Measurements from ENCODE around the gene ERCC8. TPM values are rescaled to one million over a fixed set of nuclear protein-coding genes. Genes with fewer than 3 reads are reported as not detected.

The ERCC8 gene
- total RNA-seq, 1 donor, result 25.5 TPM

DNA sequence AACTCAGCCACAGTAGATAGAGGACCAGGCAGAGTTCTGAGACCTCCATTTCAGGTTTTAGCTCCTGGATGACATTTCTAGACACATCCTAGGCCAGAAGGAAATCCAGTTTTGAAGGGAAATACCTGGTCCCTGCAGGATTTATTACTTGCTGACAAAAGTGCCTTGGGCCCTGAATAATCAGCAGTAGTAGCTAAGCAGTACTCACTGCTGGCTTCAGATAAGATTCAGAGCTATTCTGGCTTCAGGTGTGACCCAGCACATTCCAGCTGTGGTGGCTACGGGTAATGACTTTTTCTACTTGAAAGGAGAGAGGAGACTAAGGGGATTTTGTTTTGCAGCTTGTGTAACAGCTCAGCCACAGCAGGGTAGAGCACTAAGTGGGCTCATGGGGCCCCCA lies 34.1 kb upstream of the ERCC8 start:
- no peak for DNase-seq (ENCODE audit: low read depth)
- TF ChIP-seq, protein P1, sequence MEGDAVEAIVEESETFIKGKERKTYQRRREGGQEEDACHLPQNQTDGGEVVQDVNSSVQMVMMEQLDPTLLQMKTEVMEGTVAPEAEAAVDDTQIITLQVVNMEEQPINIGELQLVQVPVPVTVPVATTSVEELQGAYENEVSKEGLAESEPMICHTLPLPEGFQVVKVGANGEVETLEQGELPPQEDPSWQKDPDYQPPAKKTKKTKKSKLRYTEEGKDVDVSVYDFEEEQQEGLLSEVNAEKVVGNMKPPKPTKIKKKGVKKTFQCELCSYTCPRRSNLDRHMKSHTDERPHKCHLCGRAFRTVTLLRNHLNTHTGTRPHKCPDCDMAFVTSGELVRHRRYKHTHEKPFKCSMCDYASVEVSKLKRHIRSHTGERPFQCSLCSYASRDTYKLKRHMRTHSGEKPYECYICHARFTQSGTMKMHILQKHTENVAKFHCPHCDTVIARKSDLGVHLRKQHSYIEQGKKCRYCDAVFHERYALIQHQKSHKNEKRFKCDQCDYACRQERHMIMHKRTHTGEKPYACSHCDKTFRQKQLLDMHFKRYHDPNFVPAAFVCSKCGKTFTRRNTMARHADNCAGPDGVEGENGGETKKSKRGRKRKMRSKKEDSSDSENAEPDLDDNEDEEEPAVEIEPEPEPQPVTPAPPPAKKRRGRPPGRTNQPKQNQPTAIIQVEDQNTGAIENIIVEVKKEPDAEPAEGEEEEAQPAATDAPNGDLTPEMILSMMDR (IDR thresholded peaks at IDR 0.05; ENCODE audit: insufficient read depth, low read length), result no peak
- H3K4me3 ChIP-seq (ENCODE audit: low read depth, low read length), result no peak overlapping the region

DNA sequence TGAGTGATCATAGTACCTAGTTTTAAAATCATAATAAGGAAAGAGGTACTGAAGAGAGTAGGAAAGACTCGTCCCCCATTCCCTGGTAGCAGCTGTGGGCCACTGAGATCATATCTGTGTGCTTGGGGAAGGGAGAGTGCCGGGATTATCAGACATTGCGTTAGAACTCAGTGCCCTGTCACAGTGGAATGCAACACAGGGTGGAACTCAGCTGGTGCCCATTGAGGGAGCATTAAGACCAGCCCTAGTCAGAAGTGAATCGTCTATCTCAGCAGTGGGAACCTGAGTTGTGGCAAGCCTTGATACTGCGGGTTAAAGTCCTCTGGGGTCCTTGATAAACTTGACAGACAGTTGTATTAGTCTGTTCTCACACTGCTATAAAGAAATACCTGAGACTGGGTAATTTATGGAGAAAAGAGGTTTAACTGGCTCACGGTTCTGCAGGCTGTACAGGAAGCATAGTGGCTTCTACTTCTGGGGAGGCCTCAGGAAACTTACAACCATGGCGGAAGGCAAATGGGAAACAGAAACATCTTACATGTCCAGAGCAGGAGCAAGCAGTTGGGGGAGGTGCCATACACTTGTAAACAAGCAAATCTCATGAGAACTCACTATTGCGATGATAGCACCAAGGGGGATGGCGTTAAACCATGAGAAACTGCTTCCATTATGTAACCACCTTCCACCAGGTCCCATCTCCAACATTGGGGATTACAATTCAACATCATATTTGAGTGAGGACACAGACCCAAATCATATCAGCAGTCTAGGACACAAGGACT lies 33.3 kb upstream of the ERCC8 start:
- TF ChIP-seq, protein P1 (IDR thresholded peaks at IDR 0.05; ENCODE audit: insufficient read depth, low read length), result no peak
- DNase-seq (ENCODE audit: low read depth), result no peak

DNA sequence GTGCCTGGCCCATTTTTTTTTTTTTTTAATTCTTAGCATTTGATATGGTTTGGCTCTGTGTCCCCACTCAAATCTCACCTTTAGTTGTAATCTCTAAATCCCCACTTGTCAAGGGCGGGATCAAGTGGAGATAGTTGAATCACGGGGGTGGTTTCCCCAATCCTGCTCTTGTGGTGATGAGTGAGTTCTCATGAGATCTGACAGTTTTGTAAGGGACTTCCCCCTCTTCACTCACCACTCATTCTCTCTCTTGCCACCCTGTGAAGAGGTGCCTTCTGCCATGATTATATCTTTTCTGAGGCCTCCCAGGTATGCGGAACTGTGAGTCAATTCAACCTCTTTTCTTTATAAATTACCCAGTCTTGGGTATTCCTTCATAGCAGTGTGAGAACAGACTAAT lies 27.4 kb upstream of the ERCC8 start:
- H3K4me3 ChIP-seq (ENCODE audit: low read depth, low read length), result no peak overlapping the region
- TF ChIP-seq, protein P1 (IDR thresholded peaks at IDR 0.05; ENCODE audit: insufficient read depth, low read length), result no peak
- no peak for DNase-seq (ENCODE audit: low read depth)

More for the DNA sequence above, 33.3 kb upstream of the ERCC8 start:
- H3K4me3 ChIP-seq (ENCODE audit: low read depth, low read length), result no peak overlapping the region

DNA sequence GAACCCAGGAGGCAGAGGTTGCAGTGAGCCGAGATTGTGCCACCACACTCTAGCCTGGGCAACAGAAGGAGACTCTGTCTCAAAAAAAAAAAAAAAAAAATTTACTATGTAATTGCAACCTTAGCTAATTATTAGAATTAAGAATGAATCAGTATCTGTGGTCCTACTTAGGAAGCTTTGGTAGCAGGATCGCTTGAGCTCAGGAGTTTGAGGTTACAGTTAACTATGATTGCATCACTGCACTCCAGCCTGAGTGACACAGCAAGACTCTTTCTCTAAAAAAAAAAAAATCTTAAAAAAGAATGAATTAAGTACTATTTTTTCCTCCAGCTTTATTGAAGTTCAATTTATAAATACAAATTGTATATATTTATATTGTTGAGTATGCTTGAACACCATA lies 16.8 kb upstream of the ERCC8 start:
- H3K4me3 ChIP-seq (ENCODE audit: low read depth, low read length), result no peak overlapping the region
- TF ChIP-seq, protein P1 (IDR thresholded peaks at IDR 0.05; ENCODE audit: insufficient read depth, low read length), result no peak
- peak; percentile 66 for DNase-seq (ENCODE audit: low read depth)

DNA sequence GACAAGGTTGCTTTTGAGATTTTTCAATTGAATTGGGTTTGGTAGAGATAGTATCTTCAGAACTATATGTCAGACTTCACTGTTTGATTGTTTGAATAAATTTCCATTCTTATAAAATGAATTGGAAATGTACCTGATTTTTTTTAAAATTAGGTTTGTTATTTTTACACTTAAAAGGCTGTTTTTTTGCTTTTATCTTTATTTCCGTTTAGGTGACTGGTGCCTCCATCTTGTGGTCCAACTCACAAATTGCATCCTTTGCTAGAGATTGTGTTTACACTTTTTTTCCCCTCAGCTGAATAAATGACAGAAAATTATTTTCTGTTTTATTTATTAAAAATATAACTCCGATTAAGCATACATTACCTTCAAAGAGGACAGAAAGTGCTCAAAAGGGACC lies 15.7 kb upstream of the ERCC8 start:
- peak; percentile 56 for DNase-seq (ENCODE audit: low read depth)
- no peak overlapping the region for H3K4me3 ChIP-seq (ENCODE audit: low read depth, low read length)
- TF ChIP-seq, protein P1 (IDR thresholded peaks at IDR 0.05; ENCODE audit: insufficient read depth, low read length), result peak; percentile 76

DNA sequence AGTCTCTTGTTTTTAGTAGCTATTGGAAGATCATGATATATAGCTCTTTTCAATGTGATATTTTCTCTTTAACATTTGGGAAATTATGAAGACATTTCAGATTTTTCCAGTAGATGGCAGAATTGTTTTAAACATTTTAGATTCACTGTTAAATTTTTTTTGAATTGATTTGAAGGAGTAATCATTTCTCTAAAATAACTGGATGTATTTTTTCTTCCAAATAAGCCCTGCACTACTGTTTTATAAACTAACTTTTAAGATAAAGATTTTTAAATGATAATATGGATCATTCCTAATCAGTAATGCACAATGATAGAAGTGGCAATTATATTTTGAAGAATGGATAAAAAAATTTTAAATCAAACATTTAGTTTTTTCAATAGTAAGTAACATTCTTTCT lies 14.3 kb upstream of the ERCC8 start:
- no peak overlapping the region for H3K4me3 ChIP-seq (ENCODE audit: low read depth, low read length)
- peak; percentile 70 for DNase-seq (ENCODE audit: low read depth)
- TF ChIP-seq, protein P1 (IDR thresholded peaks at IDR 0.05; ENCODE audit: insufficient read depth, low read length), result peak; percentile 30

DNA sequence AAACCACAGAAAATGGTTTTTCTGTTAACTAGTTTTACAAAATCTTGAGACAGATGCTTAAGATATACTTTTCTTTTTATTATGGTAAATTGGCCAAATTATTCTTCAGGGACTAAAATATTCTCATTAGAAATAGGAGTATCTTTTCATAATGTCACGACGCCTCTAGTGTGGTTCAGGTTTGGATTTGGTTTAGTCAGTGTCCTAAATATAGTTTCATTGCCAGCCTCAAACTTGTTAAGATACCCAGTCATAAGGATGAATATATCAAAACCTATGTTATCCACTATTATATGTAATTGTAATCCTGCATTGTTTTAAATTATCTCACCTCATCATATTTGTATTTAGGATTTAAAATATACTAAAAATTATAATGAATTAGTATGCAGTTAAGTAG lies 13.8 kb upstream of the ERCC8 start:
- TF ChIP-seq, protein P1 (IDR thresholded peaks at IDR 0.05; ENCODE audit: insufficient read depth, low read length), result no peak
- H3K4me3 ChIP-seq (ENCODE audit: low read depth, low read length), result no peak overlapping the region
- DNase-seq (ENCODE audit: low read depth), result no peak

All from fibroblast of the aortic adventitia (primary cell).